Parathyroid adenoma (tissue), 2 donors: ENCODE data around the gene HSBP1L1.

Source experiments
- H2AFZ ChIP-seq: fragments of 300-600 bp; sonication (generic); one replicate; pipeline ENCODE4 v1.7.0; 2017; ENCODE audit warnings: antibody characterized with exemption, mild to moderate bottlenecking
- H3K27ac ChIP-seq: fragments of 300-600 bp; sonication (generic); one replicate; pipeline ENCODE4 v1.7.0; 2017
- H3K27me3 ChIP-seq: fragments of 300-600 bp; sonication (generic); one replicate; pipeline ENCODE4 v1.7.0; 2017; ENCODE audit warnings: low read length; ENCODE audit not compliant: control insufficient read depth, insufficient read depth
- H3K36me3 ChIP-seq: fragments of 300-600 bp; sonication (generic); one replicate; pipeline ENCODE4 v1.7.0; 2017; ENCODE audit warnings: low read length; ENCODE audit not compliant: control insufficient read depth, insufficient read depth
- H3K4me1 ChIP-seq: fragments of 300-600 bp; sonication (generic); one replicate; pipeline ENCODE4 v1.7.0; 2017; ENCODE audit warnings: control low read depth
- H3K4me2 ChIP-seq: fragments of 300-600 bp; sonication (generic); one replicate; pipeline ENCODE4 v1.7.0; 2017; ENCODE audit warnings: low read length
- H3K4me3 ChIP-seq: fragments of 300-600 bp; sonication (generic); one replicate; pipeline ENCODE4 v1.7.0; 2017; ENCODE audit warnings: low read depth, low read length
- H3K79me2 ChIP-seq: fragments of 300-600 bp; sonication (generic); one replicate; pipeline ENCODE4 v1.7.0; 2017; ENCODE audit warnings: control low read depth
- H3K9ac ChIP-seq: fragments of 300-600 bp; sonication (generic); one replicate; pipeline ENCODE4 v1.7.0; 2017; ENCODE audit warnings: mild to moderate bottlenecking
- H3K9me3 ChIP-seq: fragments of 300-600 bp; sonication (generic); one replicate; pipeline ENCODE4 v1.7.0; 2017; ENCODE audit warnings: low read length; ENCODE audit not compliant: control insufficient read depth
- TF ChIP-seq, protein P1 (sequence below): fragments of 300-600 bp; sonication (generic); IDR thresholded peaks from one replicate; pipeline ENCODE4 v1.7.0; 2017; ENCODE audit warnings: antibody characterized with exemption, mild to moderate bottlenecking
- donor health status: primary hyperparathyroidism.

Gene HSBP1L1

DNA sequence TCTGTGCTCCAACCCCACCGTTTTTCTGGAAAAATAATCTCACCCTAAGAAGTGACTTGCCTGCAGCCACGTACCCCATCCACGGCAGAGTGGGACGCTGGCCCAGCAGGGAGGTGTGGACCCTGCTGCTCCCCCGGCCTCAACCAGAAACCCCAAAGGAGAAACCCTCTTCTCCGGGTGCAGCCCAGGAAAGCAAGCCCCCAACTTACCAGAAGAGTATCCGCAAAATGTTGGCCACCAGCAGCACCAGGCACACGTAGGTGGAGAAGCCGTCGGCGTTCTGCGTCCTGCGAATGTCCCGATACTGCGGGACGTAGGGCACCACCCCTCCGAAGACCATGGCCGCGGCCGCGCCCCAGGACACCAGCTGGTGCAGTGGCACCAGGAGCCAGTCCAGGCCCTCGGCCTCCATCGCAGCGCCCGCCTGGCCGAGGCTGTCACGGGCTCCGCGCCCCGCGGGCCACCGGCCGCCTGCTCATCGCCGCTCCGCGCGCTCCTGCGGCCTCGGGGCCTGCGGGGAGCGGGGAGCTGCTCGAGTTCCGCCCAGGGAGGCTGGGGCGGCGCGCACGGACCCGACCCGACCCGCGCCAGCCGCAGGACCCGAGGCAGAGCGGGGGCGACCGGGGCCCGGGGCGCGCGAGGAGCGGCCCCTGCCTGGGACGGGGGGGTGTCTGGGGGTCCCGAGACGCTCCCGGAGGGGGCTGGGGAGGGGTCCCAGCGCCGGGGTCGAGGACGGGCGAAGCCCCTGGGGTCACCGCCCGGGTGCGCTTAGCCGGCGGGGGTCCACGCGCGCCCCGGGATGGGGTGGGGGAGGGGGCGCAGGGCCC lies 13.7 kb upstream of the HSBP1L1 start:
- Histone ChIP-seq H3K9ac (peak overlapping the region; percentile 33), H3K4me3 (peak overlapping the region; percentile 58), H3K36me3 (no peaks in the 10 kb centered on the region), H3K4me2 (peak overlapping the region; percentile 75), H3K4me1 (peaks cover 11% of the 10 kb centered on the region), H3K27me3 (no peaks in the 10 kb centered on the region), H2AFZ (peak overlapping the region; percentile 67), H3K79me2 (peaks cover 45% of the 10 kb centered on the region), H3K9me3 (no peaks in the 10 kb centered on the region), H3K27ac (peak overlapping the region; percentile 25)
- TF ChIP-seq, protein P1, sequence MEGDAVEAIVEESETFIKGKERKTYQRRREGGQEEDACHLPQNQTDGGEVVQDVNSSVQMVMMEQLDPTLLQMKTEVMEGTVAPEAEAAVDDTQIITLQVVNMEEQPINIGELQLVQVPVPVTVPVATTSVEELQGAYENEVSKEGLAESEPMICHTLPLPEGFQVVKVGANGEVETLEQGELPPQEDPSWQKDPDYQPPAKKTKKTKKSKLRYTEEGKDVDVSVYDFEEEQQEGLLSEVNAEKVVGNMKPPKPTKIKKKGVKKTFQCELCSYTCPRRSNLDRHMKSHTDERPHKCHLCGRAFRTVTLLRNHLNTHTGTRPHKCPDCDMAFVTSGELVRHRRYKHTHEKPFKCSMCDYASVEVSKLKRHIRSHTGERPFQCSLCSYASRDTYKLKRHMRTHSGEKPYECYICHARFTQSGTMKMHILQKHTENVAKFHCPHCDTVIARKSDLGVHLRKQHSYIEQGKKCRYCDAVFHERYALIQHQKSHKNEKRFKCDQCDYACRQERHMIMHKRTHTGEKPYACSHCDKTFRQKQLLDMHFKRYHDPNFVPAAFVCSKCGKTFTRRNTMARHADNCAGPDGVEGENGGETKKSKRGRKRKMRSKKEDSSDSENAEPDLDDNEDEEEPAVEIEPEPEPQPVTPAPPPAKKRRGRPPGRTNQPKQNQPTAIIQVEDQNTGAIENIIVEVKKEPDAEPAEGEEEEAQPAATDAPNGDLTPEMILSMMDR, result no peak

DNA sequence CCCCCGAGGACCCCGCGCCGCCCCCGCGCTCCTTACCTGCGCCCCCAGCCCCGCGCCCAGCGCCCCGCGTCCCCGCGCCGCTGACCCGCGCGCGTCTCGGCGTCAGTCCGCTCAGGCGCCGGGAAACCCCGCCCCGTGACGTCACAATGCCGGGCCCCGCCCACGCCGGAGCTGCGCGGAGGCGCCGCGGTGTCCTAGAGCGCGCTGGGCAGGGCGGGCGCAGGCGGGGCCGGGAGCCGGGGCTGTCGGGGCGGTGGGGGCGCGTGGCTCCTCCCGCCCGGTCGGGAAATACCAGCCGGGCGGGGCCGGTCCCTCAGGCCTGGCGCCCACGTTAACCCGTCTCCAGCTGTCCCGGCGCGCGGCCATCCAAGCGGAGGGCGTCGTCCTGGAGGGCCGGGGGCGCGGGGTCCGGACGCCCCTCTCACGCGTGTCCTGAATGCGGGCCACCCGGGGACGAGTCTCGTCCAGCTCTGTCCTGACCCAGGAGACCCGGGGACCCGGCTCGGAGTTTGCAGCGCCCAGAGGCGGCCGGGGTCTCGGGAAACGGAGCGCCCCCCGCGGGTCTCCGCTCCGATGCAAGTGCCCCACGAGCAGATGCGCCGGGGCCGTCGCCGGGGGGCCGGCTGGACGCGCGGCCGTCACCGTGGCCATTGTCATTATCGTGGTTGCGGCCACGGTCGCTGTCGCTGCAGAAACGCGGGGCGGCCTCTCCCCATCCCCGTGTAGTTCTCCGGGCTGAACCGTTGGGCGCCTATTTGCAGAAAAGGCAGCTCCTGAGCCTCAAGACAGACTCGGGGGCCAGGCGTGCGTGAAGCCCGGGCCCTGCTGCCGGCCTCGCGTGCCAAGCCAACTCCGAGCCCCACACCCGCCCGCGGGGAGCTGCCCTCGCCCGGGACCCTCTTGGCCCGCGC lies 12.6 kb upstream of the HSBP1L1 start, which contains the start of gene SLC66A2:
SLC66A2 (minus strand) TSS at position 109 of the 911 bp plus-strand sequence. CDS start 727 bp downstream, outside the sequence.
- Histone ChIP-seq H2AFZ (peak within 1 kb of the TSS; percentile 97), H3K4me1 (peaks cover 11% of the 10 kb centered on the region), H3K9ac (peak within 1 kb of the TSS; percentile 33), H3K4me3 (peak within 1 kb of the TSS; percentile 72), H3K9me3 (no peaks in the 10 kb centered on the region), H3K79me2 (peaks cover 37% of the 10 kb centered on the region), H3K27me3 (no peaks in the 10 kb centered on the region), H3K4me2 (peak within 1 kb of the TSS; percentile 94), H3K36me3 (no peaks in the 10 kb centered on the region), H3K27ac (peak within 1 kb of the TSS; percentile 25)
- TF ChIP-seq, protein P1, result no peak

DNA sequence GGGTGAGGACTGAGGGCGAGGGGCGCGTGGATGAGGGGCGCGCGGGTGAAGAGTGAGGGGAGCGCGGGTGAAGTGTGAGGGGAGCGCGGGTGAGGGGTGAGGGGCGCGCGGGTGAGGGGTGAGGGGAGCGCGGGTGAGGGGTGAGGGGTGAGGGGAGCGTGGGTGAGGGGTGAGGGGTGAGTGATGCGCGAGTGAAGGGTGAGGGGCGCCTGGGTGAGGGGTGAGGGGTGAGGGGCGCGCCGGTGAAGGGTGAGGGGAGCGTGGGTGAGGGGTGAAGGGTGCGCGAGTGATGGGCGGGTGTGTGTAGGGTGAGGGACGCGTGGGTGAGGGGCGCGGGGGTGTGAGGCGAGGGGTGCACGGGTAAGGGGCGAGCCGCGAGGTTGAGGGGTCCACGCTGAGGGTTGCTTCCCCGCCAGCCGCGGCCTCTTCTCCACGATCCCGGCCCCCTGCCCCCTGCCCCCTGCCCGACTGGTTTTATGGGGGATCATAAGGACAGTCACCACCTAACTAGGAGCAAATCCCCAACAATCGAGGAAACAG lies 11.9 kb upstream of the HSBP1L1 start:
- H3K4me1 ChIP-seq, result peaks cover 11% of the 10 kb centered on the region
- H3K36me3 ChIP-seq, result no peaks in the 10 kb centered on the region
- TF ChIP-seq, protein P1, result no peak
- H3K4me3 ChIP-seq, result peak overlapping the region; percentile 72
- H3K27ac ChIP-seq, result no peak overlapping the region
- H3K27me3 ChIP-seq, result no peaks in the 10 kb centered on the region
- H3K9ac ChIP-seq, result no peak overlapping the region
- H3K79me2 ChIP-seq, result peaks cover 32% of the 10 kb centered on the region
- no peaks in the 10 kb centered on the region for H3K9me3 ChIP-seq
- peak overlapping the region; percentile 97 for H2AFZ ChIP-seq
- peak overlapping the region; percentile 94 for H3K4me2 ChIP-seq

DNA sequence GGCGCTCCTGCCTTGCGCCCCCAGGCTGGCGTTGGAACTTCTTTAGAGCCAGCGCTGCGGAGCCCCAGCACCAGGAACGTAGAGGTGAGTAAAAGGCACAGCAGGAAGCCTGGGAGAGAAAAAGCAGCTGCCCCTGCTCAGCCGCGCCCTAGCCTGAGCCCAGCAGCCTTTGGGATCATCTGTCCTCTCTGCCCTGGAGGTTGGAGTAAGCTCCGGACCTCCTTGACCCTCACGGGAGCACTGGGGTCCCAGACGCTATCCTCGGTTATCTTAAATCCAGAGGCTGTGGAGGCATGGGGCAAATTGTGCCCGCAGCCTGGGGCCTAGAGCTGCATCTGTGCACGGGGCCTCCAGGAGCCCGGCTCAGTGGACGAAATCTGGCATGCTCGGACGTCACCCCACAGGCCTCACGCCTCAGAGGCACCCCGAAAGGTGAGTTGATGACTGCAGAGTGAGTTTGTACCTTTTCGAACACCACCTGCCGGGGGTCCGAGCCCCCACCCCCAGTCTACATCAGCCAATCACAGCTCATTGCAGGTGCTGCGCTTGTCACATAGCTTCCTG lies 11.4 kb upstream of the HSBP1L1 start:
- Histone ChIP-seq H3K36me3 (no peaks in the 10 kb centered on the region), H3K27me3 (no peaks in the 10 kb centered on the region), H3K79me2 (peaks cover 26% of the 10 kb centered on the region), H3K9me3 (no peaks in the 10 kb centered on the region), H3K4me1 (peaks cover 9% of the 10 kb centered on the region), H3K4me2 (no peak overlapping the region), H2AFZ (no peak overlapping the region), H3K9ac (no peak overlapping the region), H3K4me3 (no peak overlapping the region), H3K27ac (no peak overlapping the region)
- TF ChIP-seq, protein P1, result no peak
